OCI-M2 (cell line): ENCODE data around the gene IL17RE.
A peak's percentile ranks its signal among the peaks of the same experiment; 100 is the strongest.
"Not testable (repeated sequence)": the region's sequence is repeated elsewhere in the genome, so short reads cannot be mapped to it uniquely, and the experiment has no call there.

ENCODE experiments used
- DNase-seq: peaks from one replicate; lab custom pipeline; 2025; ENCODE audit not compliant: unreplicated experiment; lab: John Stamatoyannopoulos, UW

Gene IL17RE

GRCh38 chr3:9932843-9933560 lies 30.4 kb downstream of the IL17RE start:
- peak; percentile 34 for DNase-seq

GRCh38 chr3:9933561-9934234 lies 31.1 kb downstream of the IL17RE start, which contains the start of gene CRELD1:
TSS of gene CRELD1 (plus strand) at chr3:9933834. CDS start at chr3:9934439, 605 bp downstream.
- peak; percentile 49 for DNase-seq

- DNase-seq: no peak
Observed at GRCh38 chr3:9934235-9934621, 31.6 kb downstream of the IL17RE start.

GRCh38 chr3:9934993-9935392 lies 32.3 kb downstream of the IL17RE start:
- no peak for DNase-seq

GRCh38 chr3:9935966-9936510 lies 33.4 kb downstream of the IL17RE start:
- no peak for DNase-seq

GRCh38 chr3:9937486-9938238 lies 35.0 kb downstream of the IL17RE start:
- no peak for DNase-seq

- DNase-seq: no peak
Observed at GRCh38 chr3:9938966-9939365, 36.3 kb downstream of the IL17RE start.

GRCh38 chr3:9939906-9940305 lies 37.3 kb downstream of the IL17RE start:
- not testable (repeated sequence) for DNase-seq

GRCh38 chr3:9940746-9941145 lies 38.1 kb downstream of the IL17RE start:
- no peak for DNase-seq

- no peak for DNase-seq
Observed at GRCh38 chr3:9942164-9942563, 39.5 kb downstream of the IL17RE start.

GRCh38 chr3:9942934-9943690 lies 40.5 kb downstream of the IL17RE start:
- no peak for DNase-seq

GRCh38 chr3:9944271-9944670 lies 41.6 kb downstream of the IL17RE start:
- no peak for DNase-seq

- no peak for DNase-seq
Observed at GRCh38 chr3:9945358-9945757, 42.7 kb downstream of the IL17RE start.

- DNase-seq: no peak
Observed at GRCh38 chr3:9946112-9947024, 43.7 kb downstream of the IL17RE start.

GRCh38 chr3:9947025-9947995 lies 44.7 kb downstream of the IL17RE start:
- DNase-seq: no peak

GRCh38 chr3:9948586-9948985 lies 45.9 kb downstream of the IL17RE start:
- DNase-seq: no peak

- DNase-seq: no peak
Observed at GRCh38 chr3:9949115-9949514, 46.5 kb downstream of the IL17RE start.

- DNase-seq: no peak
Observed at GRCh38 chr3:9949626-9950025, 47.0 kb downstream of the IL17RE start.

GRCh38 chr3:9951126-9951525 lies 48.5 kb downstream of the IL17RE start:
- DNase-seq: no peak
